Activated CD4-positive, CD25-positive, alpha-beta regulatory T cell (primary cell): Measurements from ENCODE around the gene CFAP46.
"Not testable (repeated sequence)": the region's sequence is repeated elsewhere in the genome, so short reads cannot be mapped to it uniquely, and the experiment has no call there.

Source experiments
- DNase-seq, 4 experiments: peaks; one replicate each; lab custom pipeline; 2025; lab: John Stamatoyannopoulos, UW

CFAP46 gene

GRCh38 chr10:132788180-132788830 is 154.1 kb downstream of the CFAP46 start:
- no peak for DNase-seq

DNA sequence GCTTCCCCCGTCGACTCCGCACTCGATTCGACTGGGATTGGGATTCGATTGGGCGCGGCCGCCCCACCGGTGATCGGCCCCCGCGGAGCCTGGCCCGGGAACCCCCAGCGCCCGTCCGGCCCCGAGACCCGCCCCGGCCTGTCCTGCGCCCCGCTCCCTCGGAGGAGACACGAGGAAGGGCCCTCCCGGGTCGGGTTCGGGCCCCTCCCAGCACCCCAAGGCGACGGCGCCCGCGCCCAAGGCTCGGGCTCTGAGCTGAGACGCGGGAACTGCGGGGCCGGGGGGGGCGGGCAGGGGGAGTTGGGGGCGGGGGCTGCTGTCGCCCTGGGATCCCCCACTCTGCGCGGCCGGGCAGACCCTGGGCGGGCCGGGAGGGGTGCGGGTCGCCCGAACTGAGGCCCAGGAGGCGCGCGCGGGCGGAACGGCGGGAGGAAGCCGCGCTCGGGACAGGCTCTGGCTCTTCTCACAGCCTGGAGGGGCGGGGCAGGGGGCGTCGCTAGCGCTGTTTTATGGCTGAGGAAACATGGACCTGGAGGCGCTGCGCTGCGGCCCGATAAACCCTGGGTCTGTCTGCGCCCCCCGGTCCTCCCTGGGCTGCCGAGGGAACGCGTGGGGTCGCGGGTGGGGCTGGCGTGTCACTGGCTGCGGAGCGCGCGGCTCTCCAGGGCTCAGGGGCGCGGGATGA is 154.7 kb downstream of the CFAP46 start:
- no peak for DNase-seq

DNA sequence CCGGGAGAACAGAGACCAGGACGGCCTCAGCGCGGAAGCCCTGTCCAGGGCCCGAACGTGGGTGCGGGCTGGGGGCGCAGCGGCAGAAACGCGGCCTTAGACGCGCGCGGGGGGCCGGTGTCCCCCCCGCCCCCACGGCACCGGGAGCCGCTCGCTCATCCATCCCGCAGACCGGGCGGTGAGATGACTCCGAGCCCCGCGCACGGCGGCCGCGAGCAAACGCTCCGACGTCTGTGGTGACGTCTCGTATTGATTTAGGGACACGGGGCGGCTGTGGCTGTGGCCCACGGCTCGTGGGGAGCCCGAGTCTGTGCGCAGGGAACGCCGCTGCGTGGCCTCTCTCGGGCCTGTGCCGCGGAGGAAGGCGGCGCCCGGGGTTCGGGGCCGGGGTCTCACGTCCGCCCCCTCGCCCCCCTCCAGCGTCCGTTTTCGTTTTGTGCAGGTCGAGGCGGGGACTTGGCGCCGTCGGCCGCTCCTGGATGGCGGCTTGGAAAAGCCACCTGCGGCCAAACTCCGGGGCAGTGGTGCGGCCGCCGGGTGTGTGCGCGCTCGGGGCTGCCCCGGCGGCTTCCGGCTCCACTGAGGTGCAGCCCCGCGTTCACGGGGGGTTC is 155.4 kb downstream of the CFAP46 start:
- no peak for DNase-seq

GRCh38 chr10:132786476-132786883 is 155.9 kb downstream of the CFAP46 start:
- DNase-seq: no peak

DNA sequence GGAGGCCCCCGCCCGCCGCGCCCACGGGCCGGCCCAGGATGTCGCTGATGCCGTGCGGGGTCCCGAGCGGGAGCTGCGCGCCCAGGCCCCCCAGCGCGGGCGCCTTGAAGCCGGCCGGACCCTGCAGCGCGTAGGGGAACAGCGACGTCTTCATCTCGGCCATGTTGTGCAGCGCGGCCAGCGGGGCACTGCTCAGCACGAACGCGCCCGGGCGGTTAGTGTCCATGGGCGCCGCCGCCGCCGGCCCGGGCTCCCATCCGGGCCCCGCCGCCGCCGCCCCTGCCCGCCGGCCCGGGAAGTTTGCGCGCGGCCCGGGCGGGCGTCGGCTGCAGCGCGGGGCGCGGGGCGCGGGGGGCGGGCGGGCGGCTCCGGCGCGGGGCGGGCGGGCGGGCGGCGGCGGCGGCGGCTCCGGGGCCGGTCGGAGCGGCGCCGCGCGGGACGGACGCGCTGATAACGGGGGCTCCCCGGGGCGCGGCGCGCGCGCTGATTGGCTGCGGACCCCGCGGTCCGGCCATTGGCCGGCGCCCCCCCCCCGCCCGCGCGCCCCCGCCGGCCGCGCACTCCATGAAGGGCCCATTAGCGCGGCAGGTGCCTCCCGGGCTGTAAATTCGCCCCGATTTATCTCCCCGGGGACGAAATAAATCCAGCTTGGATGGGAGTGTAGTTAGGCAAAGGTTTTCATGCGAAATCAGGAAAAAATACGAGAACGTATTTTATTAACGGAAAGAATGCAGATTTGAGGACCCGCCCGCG is 156.5 kb downstream of the CFAP46 start, which contains the start of gene NKX6-2:
Gene NKX6-2 (minus strand): TSS at position 425 of the 753 bp plus-strand sequence. CDS start 199 bp downstream, at position 226.
- DNase-seq: no peak

DNA sequence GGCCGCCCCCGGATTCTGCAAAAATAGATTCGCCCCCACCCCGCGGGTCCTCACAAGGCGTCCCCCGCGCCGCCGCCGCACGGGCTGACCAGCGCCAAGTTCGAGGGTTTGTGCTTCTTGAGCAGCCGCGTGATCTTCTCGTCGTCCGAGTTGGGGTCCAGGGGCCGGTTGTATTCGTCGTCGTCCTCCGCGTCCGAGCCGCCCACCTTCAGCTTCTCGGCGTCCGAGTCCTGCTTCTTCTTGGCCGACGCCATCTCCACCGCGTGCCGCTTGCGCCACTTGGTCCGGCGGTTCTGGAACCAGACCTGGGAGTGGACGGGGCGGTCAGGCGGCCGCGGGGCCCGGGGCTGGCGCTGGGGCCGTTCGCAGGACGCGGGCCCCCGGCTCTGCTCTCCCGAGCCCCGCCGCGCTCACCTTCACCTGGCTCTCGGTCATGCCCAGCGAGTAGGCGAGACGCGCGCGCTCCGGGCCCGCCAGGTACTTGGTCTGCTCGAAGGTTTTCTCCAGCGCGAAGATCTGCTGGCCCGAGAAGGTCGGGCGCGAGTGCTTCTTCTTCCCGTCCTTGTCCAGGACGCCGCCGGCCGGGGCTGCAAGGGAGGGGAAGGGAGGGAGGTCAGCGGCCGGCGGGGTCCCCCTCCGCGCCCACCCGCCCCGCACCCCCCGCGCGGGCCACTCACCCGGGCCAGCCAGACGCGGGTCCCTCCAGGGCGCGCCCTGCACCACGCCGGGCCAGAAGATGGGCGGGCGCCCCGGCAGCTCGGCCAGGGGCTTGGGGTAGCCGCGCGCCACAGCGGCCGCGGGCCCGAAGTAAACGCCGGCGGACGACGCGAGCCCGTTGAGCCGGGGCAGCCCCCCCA is 157.3 kb downstream of the CFAP46 start:
- no peak for DNase-seq

DNA sequence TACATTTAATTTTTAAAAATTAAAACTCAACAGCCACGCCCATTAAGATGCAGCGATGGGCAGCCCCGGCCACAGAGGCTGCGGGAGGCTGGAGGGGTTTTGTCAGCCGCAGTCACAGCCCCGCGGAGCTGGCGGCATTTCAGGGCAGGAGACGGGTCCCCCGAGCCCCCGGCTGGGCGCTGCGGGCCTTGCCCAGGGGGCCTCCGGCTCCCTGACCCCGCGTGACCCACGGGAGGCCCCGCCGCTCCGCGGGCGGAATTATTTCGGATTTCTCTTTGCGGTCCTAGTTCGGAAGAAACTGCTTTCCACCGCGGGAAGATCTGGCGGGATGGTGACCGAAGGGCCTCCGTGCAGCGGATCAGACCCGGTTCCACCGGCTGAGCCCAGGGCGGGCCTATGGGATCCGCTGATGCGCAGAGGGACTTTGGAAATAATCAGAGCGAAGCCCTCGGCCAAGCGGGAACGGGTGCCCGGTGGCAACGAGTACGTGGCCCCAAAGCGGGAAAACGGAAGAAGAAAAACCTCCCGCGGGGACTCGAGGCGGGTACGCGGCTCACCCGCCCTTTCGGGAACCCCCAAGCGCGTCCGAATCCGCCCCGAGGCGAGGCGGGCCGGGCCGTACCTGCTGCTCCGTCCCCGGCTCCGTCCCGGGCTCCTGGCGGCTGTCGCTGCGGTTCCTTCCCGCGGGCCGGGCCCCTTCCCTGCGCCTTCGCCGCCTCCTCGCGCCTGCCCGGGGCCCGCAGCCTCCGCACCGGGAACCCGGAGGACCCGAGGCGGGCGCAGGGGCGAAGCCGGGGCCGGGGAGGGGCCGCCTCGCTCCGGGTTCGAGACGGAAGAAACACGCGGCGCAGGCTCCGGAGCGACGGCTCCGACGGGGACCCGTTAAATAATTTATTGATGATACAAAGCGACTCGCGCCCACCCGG is 158.2 kb downstream of the CFAP46 start:
- DNase-seq: no peak

DNA sequence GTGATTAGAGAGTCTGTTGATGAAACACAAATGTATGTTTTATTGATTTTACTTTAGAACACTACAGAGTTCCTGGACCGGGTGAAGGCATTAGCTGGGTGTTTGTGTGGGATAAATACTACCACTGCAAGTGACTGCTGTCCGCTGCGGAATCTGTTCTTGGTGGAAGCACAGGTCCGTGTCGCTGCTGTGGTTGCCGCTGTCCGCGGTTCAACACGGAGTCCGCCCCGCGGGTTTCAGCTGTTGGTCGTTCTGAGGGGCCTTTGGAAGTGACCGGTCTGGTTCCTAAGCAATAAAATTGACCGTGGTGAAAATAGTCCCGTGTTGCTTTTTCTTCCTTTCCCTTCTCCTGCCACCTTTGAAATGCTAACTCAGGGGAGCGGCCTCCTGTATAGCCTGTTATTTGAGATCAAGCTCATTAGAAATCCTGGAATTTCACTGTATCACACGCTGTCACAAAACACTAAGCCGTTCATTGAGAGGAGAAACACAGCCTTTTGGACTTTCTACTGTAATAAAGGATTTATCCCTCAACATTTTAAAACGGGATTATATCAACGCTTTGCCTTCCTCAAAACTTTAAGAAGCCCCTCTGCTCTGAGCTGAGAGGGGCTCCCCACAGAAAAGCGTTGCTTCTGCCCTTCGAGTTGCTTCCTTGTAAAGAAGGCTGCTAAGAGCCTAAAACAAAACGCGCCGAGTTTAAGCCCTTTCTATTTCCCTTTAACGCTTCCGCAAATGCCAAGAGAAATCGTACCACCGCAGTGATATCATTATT is 159.0 kb downstream of the CFAP46 start:
- DNase-seq: no peak

DNA sequence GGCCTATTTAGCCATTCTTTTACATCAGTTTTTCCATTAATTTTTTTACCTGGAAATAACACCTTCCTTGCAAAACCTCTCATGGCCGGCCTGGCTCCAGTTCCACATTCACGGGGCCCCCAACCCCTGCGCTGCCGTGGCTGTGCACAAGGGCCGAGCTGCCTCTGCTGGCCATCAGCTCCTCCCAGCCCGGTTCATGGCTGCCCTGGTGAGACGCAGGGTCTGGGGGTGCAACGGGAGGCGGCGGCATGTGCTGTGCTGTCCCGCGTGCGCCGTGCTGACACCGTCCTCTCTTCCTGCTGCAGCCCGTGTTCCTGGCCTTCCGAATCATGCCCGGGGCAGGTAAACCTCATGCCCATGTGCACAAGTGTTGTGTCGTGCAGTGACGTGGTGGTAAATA is 160.8 kb downstream of the CFAP46 start:
- no peak for DNase-seq

DNA sequence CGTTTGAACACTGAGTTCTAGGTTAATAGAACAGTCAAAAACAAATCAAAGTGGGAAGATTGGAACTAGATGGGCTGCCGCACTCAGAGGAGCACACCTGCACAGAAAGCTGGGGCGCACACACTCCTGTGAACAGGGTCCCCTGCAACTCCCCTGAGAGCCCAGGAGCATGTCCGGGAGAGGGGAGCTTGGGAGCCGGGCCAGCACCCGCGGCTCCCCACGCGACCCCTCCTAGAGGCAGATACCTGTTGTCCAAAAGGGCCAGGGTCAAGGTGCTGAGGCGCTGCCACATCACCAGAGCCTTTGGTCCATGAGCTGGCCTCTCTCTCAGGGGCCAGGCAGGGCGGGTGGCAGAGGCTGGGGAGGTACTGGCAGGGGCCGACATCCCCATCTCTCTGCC is 162.0 kb downstream of the CFAP46 start:
- DNase-seq: no peak

DNA sequence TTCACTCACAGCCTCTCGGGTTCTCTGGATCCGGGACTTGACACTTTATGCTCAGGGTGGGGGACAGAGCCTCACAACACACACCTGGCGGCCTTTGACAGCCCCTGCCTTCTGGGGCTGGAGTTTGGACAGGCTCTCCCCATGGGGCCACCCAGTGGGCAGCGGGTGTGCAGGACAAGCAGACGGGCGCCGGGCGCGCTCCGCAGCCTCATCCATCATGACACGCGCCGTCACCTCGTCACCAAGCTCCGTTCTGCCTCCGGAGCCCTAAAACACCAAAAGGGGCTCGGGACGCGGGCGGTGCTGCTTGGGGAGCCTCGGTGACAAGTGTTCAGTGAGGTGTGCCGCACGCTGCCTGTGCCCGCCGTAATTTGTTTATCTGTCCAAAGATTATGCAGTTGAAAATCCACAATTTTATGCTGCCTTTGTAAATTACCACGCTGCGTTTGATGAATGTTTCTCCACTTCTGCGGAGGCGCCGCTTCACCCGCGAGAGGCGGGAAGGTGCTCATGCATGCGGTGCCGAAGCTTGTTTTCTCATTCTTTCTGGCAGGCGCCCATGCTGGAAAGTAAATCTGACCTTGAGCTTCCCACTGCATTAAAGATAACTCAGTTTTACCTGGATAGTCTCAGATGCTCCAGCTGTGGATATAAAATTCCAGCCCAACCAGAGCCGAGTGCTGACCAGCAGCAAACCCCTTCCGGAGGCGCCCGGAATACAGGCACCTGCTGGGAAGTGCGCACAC is 162.6 kb downstream of the CFAP46 start:
- DNase-seq: no peak

- no peak for DNase-seq
Observed at GRCh38 chr10:132777441-132777840, 164.9 kb downstream of the CFAP46 start.

DNA sequence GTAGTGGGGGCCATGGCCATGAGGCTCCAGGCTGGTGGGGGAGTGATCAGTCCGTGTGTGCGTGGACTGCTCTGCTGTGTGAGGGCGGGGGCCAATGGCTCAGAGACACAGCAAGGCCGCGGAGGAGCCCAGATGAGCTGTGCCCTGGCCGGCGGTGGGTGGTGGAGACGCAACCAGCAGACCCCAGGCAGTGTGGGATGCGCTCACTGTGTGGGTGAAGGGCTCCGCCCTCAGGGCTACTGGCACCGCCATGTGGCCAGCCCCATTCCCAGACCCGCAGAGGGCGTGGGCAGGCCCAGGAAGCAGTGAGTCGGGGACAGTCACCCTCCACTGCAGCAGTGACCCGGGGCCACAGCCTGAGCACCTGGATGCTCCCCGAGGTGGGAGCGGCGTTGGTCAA is 165.5 kb downstream of the CFAP46 start:
- DNase-seq: no peak

GRCh38 chr10:132776186-132776585 is 166.2 kb downstream of the CFAP46 start:
- DNase-seq: no peak

GRCh38 chr10:132774902-132775863 is 167.2 kb downstream of the CFAP46 start:
- DNase-seq: no peak

GRCh38 chr10:132774181-132774901 is 168.0 kb downstream of the CFAP46 start:
- DNase-seq: no peak

DNA sequence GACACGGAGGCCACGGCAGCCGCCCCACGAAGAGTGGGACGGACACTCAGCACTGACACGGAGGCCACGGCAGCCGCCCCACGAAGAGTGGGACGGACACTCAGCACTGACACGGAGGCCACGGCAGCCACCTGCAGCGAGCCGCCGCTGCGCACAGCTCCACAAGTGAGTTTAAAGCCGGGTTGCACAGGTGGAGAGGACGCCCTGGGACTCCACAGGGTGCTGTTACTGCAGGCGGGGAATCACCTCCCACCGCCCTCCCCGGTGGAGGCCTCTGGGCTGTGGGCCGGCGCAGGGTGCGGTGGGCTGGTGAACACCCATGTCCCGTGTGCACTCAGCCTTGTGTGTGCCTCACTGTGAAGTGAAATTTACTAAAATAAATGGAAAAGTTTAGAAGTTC is 169.6 kb downstream of the CFAP46 start:
- not testable (repeated sequence) for DNase-seq
